Left lung (tissue), 10 donors: Measurements from ENCODE around the gene NUMBL. TPM values are rescaled to one million over a fixed set of nuclear protein-coding genes. Genes with fewer than 3 reads are reported as not detected.

Source experiments
- ATAC-seq: fragments of 200-7000 bp; cut with Tn5 transposase; one replicate; pipeline ENCODE4 v1.9.1; 2020; ENCODE audit warnings: moderate library complexity
- DNase-seq, 4 donors: peaks; one replicate each; pipeline ENCODE4 v3.0.0-alpha.2; 2013 to 2020
- H3K27ac ChIP-seq, 2 donors: fragments of 200-600 bp; sonication (generic) in 1 of 2; one replicate each; pipeline versions ENCODE4 v1.5.0 to v1.8.0; 2020 to 2021
- H3K27me3 ChIP-seq, 2 donors: fragments of 200-600 bp; sonication (generic) in 1 of 2; one replicate each; pipeline versions ENCODE4 v1.5.0 to v1.8.0; 2020 to 2021
- H3K36me3 ChIP-seq, 2 donors: fragments of 200-600 bp; sonication (generic) in 1 of 2; one replicate each; pipeline versions ENCODE4 v1.5.0 to v1.8.0; 2020 to 2021
- H3K4me1 ChIP-seq, 2 donors: fragments of 200-600 bp; one replicate each; pipeline ENCODE4 v1.8.0; 2021
- H3K4me3 ChIP-seq, 2 donors: fragments of 200-600 bp; sonication (generic) in 1 of 2; one replicate each; pipeline versions ENCODE4 v1.5.0 to v1.8.0; 2020 to 2021; ENCODE audit warnings: mild to moderate bottlenecking in 1 of 2
- H3K9me3 ChIP-seq, 2 donors: fragments of 200-600 bp; sonication (generic) in 1 of 2; one replicate each; pipeline versions ENCODE4 v1.5.0 to v1.8.0; 2020 to 2021
- CTCF ChIP-seq, 2 donors: fragments of 200-600 bp; sonication (generic) in 1 of 2; IDR thresholded peaks; one replicate each; pipeline versions ENCODE4 v1.5.0 to v1.8.0; 2021; ENCODE audit warnings: antibody characterized with exemption in 2 of 2
- intact Hi-C, 2 donors: fragments of 100-400 bp; cut with DNase I; formaldehyde crosslinking; loops; one replicate each; pipeline versions ENCODE4 v1.11.2 to v1.14.2; 2022
- polyA plus RNA-seq, 6 donors: library from polyadenylated mRNA; unstranded; fragments of 120-200 nt; gene quantifications; one replicate each; pipeline ENCODE4 v1.2.1, GENCODE V29; 2013; ENCODE audit not compliant: insufficient read length in 6 of 6
- total RNA-seq, 2 donors: library from RNA; stranded (reverse); fragmentation: NEBNext Ultra II Directional; extraction: Animal tissue kit (Norgen Biotek cat#: 25700); gene quantifications; one replicate each; pipeline ENCODE4 v1.2.1, GENCODE V29; 2021
- donor health status: DM: no; HTN: yes; CAD: no.
- donor health status: DM: no; HTN: no; CAD: no.

Gene NUMBL
- total and polyA plus RNA-seq, 8 donors = 12.8 to 30.2 (median 16.3) TPM

- intact Hi-C loops = no loop called here
- peaks cover 0 to 13% of the 10 kb centered on the region in 2 donors for H3K27me3 ChIP-seq
- peak in 1 of 4 donors; percentile 14 for DNase-seq
- ATAC-seq = no peak
- H3K4me3 ChIP-seq = no peak overlapping the region
- no peaks in the 10 kb centered on the region for H3K9me3 ChIP-seq
- H3K27ac ChIP-seq = no peak overlapping the region
- no peak for TF ChIP-seq CTCF (IDR thresholded peaks at IDR 0.05)
- peaks cover 0 to 43% of the 10 kb centered on the region in 2 donors for H3K36me3 ChIP-seq
- peaks cover 0 to 12% of the 10 kb centered on the region in 2 donors for H3K4me1 ChIP-seq
Observed at GRCh38 chr19:40619333-40620160, 70.9 kb downstream of the NUMBL start.

GRCh38 chr19:40617961-40618360 is 72.5 kb downstream of the NUMBL start:
- no peak overlapping the region for H3K27ac ChIP-seq
- no peak for TF ChIP-seq CTCF (IDR thresholded peaks at IDR 0.05)

DNA sequence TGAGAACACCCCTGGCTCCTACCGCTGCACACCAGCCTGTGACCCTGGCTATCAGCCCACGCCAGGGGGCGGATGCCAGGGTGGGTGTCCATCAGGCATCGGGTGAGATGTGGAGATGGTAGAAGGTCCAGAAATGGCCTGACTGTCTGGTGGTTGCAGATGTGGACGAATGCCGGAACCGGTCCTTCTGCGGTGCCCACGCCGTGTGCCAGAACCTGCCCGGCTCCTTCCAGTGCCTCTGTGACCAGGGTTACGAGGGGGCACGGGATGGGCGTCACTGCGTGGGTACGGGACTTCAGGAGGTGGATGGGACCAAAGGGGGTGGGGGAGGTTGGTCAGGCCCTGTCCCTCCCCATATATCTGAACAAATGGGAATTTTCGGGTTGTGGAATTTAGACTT is 73.5 kb downstream of the NUMBL start:
- Histone ChIP-seq H3K36me3 (peaks cover 0 to 24% of the 10 kb centered on the region in 2 donors), H3K4me1 (peaks cover 0 to 24% of the 10 kb centered on the region in 2 donors), H3K4me3 (no peak overlapping the region), H3K27me3 (peaks cover 0 to 34% of the 10 kb centered on the region in 2 donors), H3K27ac (no peak overlapping the region), H3K9me3 (no peaks in the 10 kb centered on the region)
- intact Hi-C loops = no loop called here
- peak in 1 of 4 donors; percentile 61 for DNase-seq
- no peak for TF ChIP-seq CTCF (IDR thresholded peaks at IDR 0.05)
- no peak for ATAC-seq

More at GRCh38 chr19:40617961-40618360, 72.5 kb downstream of the NUMBL start:
- DNase-seq (no peak), ATAC-seq (no peak)
- Histone ChIP-seq H3K36me3 (peaks cover 0 to 34% of the 10 kb centered on the region in 2 donors), H3K27me3 (peaks cover 0 to 29% of the 10 kb centered on the region in 2 donors), H3K4me1 (peaks cover 0 to 24% of the 10 kb centered on the region in 2 donors), H3K4me3 (no peak overlapping the region), H3K9me3 (no peaks in the 10 kb centered on the region)
- intact Hi-C loops = no loop called here

DNA sequence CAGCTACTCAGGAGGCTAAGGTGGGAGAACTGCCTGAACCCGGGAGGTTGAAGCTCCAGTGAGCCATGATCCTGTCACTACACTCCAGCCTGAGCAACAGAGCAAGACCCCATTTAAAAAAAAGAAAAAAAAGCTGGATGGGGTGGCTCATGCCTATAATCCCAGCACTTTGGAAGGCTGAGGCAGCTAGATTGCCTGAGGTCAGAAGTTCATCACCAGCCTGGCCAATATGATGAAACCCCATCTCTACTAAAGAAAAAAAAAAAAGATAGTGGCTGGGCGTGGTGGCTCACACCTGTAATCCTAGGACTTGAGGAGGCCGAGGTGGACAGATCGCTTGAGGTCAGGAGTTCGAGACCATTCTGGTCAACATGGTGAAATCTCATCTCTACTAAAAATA is 74.3 kb downstream of the NUMBL start:
- no peak for ATAC-seq
- H3K27ac ChIP-seq = no peak overlapping the region
- no peak for TF ChIP-seq CTCF (IDR thresholded peaks at IDR 0.05)
- intact Hi-C loops = no loop called here
- H3K4me1 ChIP-seq = peaks cover 0 to 30% of the 10 kb centered on the region in 2 donors
- H3K27me3 ChIP-seq = peaks cover 0 to 41% of the 10 kb centered on the region in 2 donors
- no peak overlapping the region for H3K4me3 ChIP-seq
- DNase-seq = no peak
- no peaks in the 10 kb centered on the region for H3K9me3 ChIP-seq
- H3K36me3 ChIP-seq = peaks cover 0 to 16% of the 10 kb centered on the region in 2 donors

Other genes starting within 250 kb of the NUMBL start
- 10 to 100 TPM; 31.7 to 35.0 TPM for gene SERTAD3, start 246.3 kb downstream of the NUMBL start, total RNA-seq
- 10 to 100 TPM; 22.1 to 37.4 (median 34.1) TPM for gene SERTAD3, start 246.3 kb downstream of the NUMBL start, polyA plus RNA-seq
- 100 to 1,000 TPM; 123 to 192 TPM for gene BLVRB, start 224.9 kb downstream of the NUMBL start, total RNA-seq
- 10 to 100 TPM; 45.1 to 65.1 (median 56.8) TPM for gene BLVRB, start 224.9 kb downstream of the NUMBL start, polyA plus RNA-seq
- 1 to 10 TPM in 1 of 2 donors, under 1 TPM in 1; 0.42 to 1.3 TPM for gene SPTBN4, start 223.7 kb downstream of the NUMBL start, total RNA-seq
- 1 to 10 TPM in 5 of 6 donors, under 1 TPM in 1; 0.95 to 2.5 (median 1.3) TPM for gene SPTBN4, start 223.7 kb downstream of the NUMBL start, polyA plus RNA-seq
- 100 to 1,000 TPM in 1 of 2 donors, 10 to 100 TPM in 1; 73.9 to 122 TPM for gene SHKBP1, start 113.8 kb downstream of the NUMBL start, total RNA-seq
- gene SHKBP1, start 113.8 kb downstream of the NUMBL start, polyA plus RNA-seq = 10 to 100 TPM; 33.6 to 48.6 (median 42.0) TPM
- gene LTBP4, start 89.3 kb downstream of the NUMBL start, total RNA-seq = 100 to 1,000 TPM; 151 to 181 TPM
- 100 to 1,000 TPM; 294 to 519 (median 368) TPM for gene LTBP4, start 89.3 kb downstream of the NUMBL start, polyA plus RNA-seq
- gene COQ8B, start 26.2 kb upstream of the NUMBL start, total RNA-seq = 10 to 100 TPM; 39.2 to 48.1 TPM
- gene COQ8B, start 26.2 kb upstream of the NUMBL start, polyA plus RNA-seq = 10 to 100 TPM; 29.8 to 35.2 (median 33.0) TPM
- 10 to 100 TPM; 23.2 to 25.6 TPM for gene ITPKC, start 26.5 kb upstream of the NUMBL start, total RNA-seq
- gene ITPKC, start 26.5 kb upstream of the NUMBL start, polyA plus RNA-seq = 10 to 100 TPM; 10.2 to 14.5 (median 13.3) TPM
- gene ACTMAP, start 59.8 kb upstream of the NUMBL start, total RNA-seq = 10 to 100 TPM; 15.1 to 17.6 TPM
- gene ACTMAP, start 59.8 kb upstream of the NUMBL start, polyA plus RNA-seq = 10 to 100 TPM; 10.3 to 15.3 (median 12.9) TPM
- gene SNRPA, start 60.6 kb upstream of the NUMBL start, total RNA-seq = 10 to 100 TPM; 46.1 to 79.1 TPM
- gene SNRPA, start 60.6 kb upstream of the NUMBL start, polyA plus RNA-seq = 100 to 1,000 TPM; 102 to 126 (median 115) TPM
- gene MIA, start 84.9 kb upstream of the NUMBL start, total RNA-seq = under 1 TPM in 1 of 2 donors, not detected in 1; 0.89 TPM
- 1 to 10 TPM; 1.7 to 6.7 (median 3.7) TPM for gene MIA, start 84.9 kb upstream of the NUMBL start, polyA plus RNA-seq
- 10 to 100 TPM; 42.6 to 50.4 TPM for gene RAB4B, start 87.6 kb upstream of the NUMBL start, total RNA-seq
- 10 to 100 TPM; 11.1 to 18.1 (median 12.8) TPM for gene RAB4B, start 87.6 kb upstream of the NUMBL start, polyA plus RNA-seq
- gene EGLN2, start 108.5 kb upstream of the NUMBL start, total RNA-seq = 100 to 1,000 TPM; 139 to 150 TPM
- gene EGLN2, start 108.5 kb upstream of the NUMBL start, polyA plus RNA-seq = 10 to 100 TPM; 57.0 to 81.1 (median 74.1) TPM
- under 1 TPM in 1 of 2 donors, not detected in 1; 0.31 TPM for gene CYP2A6, start 159.8 kb upstream of the NUMBL start, total RNA-seq
- 1 to 10 TPM in 2 of 6 donors, under 1 TPM in 4; 0.13 to 1.2 (median 0.62) TPM for gene CYP2A6, start 159.8 kb upstream of the NUMBL start, polyA plus RNA-seq
- gene CYP2A7, start 191.6 kb upstream of the NUMBL start, total RNA-seq = not detected
- gene CYP2A7, start 191.6 kb upstream of the NUMBL start, polyA plus RNA-seq = under 1 TPM; 0.18 to 0.49 (median 0.34) TPM